Mucosa of rectum (tissue), 2 donors: ENCODE data around the gene ZNF804B.

ENCODE experiments used
- H3K27ac ChIP-seq, 2 donors: one replicate each; pipeline ENCODE4 v1.7.0; 2013; ENCODE audit warnings: inconsistent platforms in 2 of 2, low read depth in 2 of 2, low read length in 2 of 2
- H3K27me3 ChIP-seq, 2 donors: one replicate each; pipeline ENCODE4 v1.7.0; 2013; ENCODE audit warnings: low read length in 2 of 2; ENCODE audit not compliant: control insufficient read depth in 2 of 2, insufficient read depth in 2 of 2
- H3K36me3 ChIP-seq, 2 donors: one replicate each; pipeline ENCODE4 v1.7.0; 2013; ENCODE audit warnings: low read length in 2 of 2; ENCODE audit not compliant: control insufficient read depth in 2 of 2, insufficient read depth in 2 of 2
- H3K4me1 ChIP-seq, 2 donors: one replicate each; pipeline ENCODE4 v1.7.0; 2013; ENCODE audit warnings: low read length in 2 of 2, mild to moderate bottlenecking in 1 of 2; ENCODE audit not compliant: control insufficient read depth in 2 of 2, insufficient read depth in 2 of 2
- H3K4me3 ChIP-seq, 2 donors: one replicate each; pipeline ENCODE4 v1.7.0; 2013; ENCODE audit warnings: low read length in 2 of 2
- H3K9ac ChIP-seq, 2 donors: one replicate each; pipeline ENCODE4 v1.7.0; 2013; ENCODE audit warnings: low read length in 2 of 2, low read depth in 1 of 2, mild to moderate bottlenecking in 1 of 2
- H3K9me3 ChIP-seq, 2 donors: one replicate each; pipeline ENCODE4 v1.7.0; 2013; ENCODE audit warnings: low read length in 2 of 2; ENCODE audit not compliant: control insufficient read depth in 2 of 2
- donor health status: healthy.
- donor health status: Normal muscosa, but diverticular disease.

Gene ZNF804B

GRCh38 chr7:88942815-88943501 is 183.5 kb downstream of the ZNF804B start:
- Histone ChIP-seq H3K4me3 (no peak overlapping the region), H3K9ac (no peak overlapping the region), H3K27me3 (no peaks in the 10 kb centered on the region), H3K36me3 (no peaks in the 10 kb centered on the region), H3K27ac (no peak overlapping the region), H3K4me1 (no peaks in the 10 kb centered on the region), H3K9me3 (no peaks in the 10 kb centered on the region)

GRCh38 chr7:88951826-88952225 is 192.3 kb downstream of the ZNF804B start:
- no peaks in the 10 kb centered on the region for H3K4me1 ChIP-seq
- H3K9me3 ChIP-seq, result no peaks in the 10 kb centered on the region
- H3K9ac ChIP-seq, result no peak overlapping the region
- H3K36me3 ChIP-seq, result no peaks in the 10 kb centered on the region
- H3K27me3 ChIP-seq, result no peaks in the 10 kb centered on the region
- no peak overlapping the region for H3K4me3 ChIP-seq
- H3K27ac ChIP-seq, result no peak overlapping the region

GRCh38 chr7:88964418-88964817 is 204.9 kb downstream of the ZNF804B start:
- Histone ChIP-seq H3K27me3 (no peaks in the 10 kb centered on the region), H3K27ac (no peak overlapping the region), H3K36me3 (no peaks in the 10 kb centered on the region), H3K9me3 (no peaks in the 10 kb centered on the region), H3K9ac (no peak overlapping the region), H3K4me1 (no peaks in the 10 kb centered on the region), H3K4me3 (no peak overlapping the region)

GRCh38 chr7:88965371-88965770 is 205.9 kb downstream of the ZNF804B start:
- H3K4me1 ChIP-seq, result no peaks in the 10 kb centered on the region
- no peak overlapping the region for H3K9ac ChIP-seq
- no peaks in the 10 kb centered on the region for H3K9me3 ChIP-seq
- no peak overlapping the region for H3K4me3 ChIP-seq
- no peaks in the 10 kb centered on the region for H3K27me3 ChIP-seq
- no peak overlapping the region for H3K27ac ChIP-seq
- H3K36me3 ChIP-seq, result no peaks in the 10 kb centered on the region

GRCh38 chr7:88967432-88967831 is 207.9 kb downstream of the ZNF804B start:
- no peak overlapping the region for H3K9ac ChIP-seq
- H3K27me3 ChIP-seq, result no peaks in the 10 kb centered on the region
- no peaks in the 10 kb centered on the region for H3K36me3 ChIP-seq
- H3K4me3 ChIP-seq, result no peak overlapping the region
- no peaks in the 10 kb centered on the region for H3K9me3 ChIP-seq
- no peak overlapping the region for H3K27ac ChIP-seq
- H3K4me1 ChIP-seq, result no peaks in the 10 kb centered on the region

- Histone ChIP-seq H3K9me3 (no peaks in the 10 kb centered on the region), H3K27me3 (no peaks in the 10 kb centered on the region)
Measured at GRCh38 chr7:88969167-88969566, 209.7 kb downstream of the ZNF804B start.

GRCh38 chr7:88985295-88985694 is 225.8 kb downstream of the ZNF804B start:
- H3K4me1 ChIP-seq, result no peaks in the 10 kb centered on the region
- H3K9ac ChIP-seq, result no peak overlapping the region
- no peaks in the 10 kb centered on the region for H3K9me3 ChIP-seq
- no peaks in the 10 kb centered on the region for H3K36me3 ChIP-seq
- no peaks in the 10 kb centered on the region for H3K27me3 ChIP-seq
- no peak overlapping the region for H3K27ac ChIP-seq
- no peak overlapping the region for H3K4me3 ChIP-seq

More at GRCh38 chr7:88969167-88969566, 209.7 kb downstream of the ZNF804B start:
- no peak overlapping the region for H3K27ac ChIP-seq
- H3K4me1 ChIP-seq, result no peaks in the 10 kb centered on the region
- no peak overlapping the region for H3K9ac ChIP-seq
- no peak overlapping the region for H3K4me3 ChIP-seq
- no peaks in the 10 kb centered on the region for H3K36me3 ChIP-seq

GRCh38 chr7:89001306-89001705 is 241.8 kb downstream of the ZNF804B start:
- Histone ChIP-seq H3K4me3 (no peak overlapping the region), H3K9me3 (no peaks in the 10 kb centered on the region), H3K27me3 (no peaks in the 10 kb centered on the region), H3K4me1 (no peaks in the 10 kb centered on the region), H3K36me3 (no peaks in the 10 kb centered on the region), H3K27ac (no peak overlapping the region), H3K9ac (no peak overlapping the region)

GRCh38 chr7:89002981-89003956 is 243.8 kb downstream of the ZNF804B start:
- Histone ChIP-seq H3K27ac (no peak overlapping the region), H3K9ac (no peak overlapping the region), H3K27me3 (no peaks in the 10 kb centered on the region), H3K4me1 (no peaks in the 10 kb centered on the region), H3K9me3 (no peaks in the 10 kb centered on the region), H3K36me3 (no peaks in the 10 kb centered on the region), H3K4me3 (peak overlapping the region; percentile 5 to 49)

GRCh38 chr7:89012016-89012415 is 252.5 kb downstream of the ZNF804B start:
- Histone ChIP-seq H3K27me3 (no peaks in the 10 kb centered on the region), H3K4me1 (no peaks in the 10 kb centered on the region), H3K27ac (no peak overlapping the region), H3K36me3 (no peaks in the 10 kb centered on the region), H3K4me3 (no peak overlapping the region), H3K9me3 (no peaks in the 10 kb centered on the region), H3K9ac (no peak overlapping the region)
